GM18508 (cell line): ENCODE measurements around the gene RAD51B.

ENCODE experiments used
- ATAC-seq: cut with Tn5 transposase; IDR thresholded peaks from one replicate; pipeline ENCODE4 v1.9.1; 2021; ENCODE audit warnings: moderate number of reproducible peaks; ENCODE audit not compliant: insufficient read depth, unreplicated experiment

RAD51B gene

DNA sequence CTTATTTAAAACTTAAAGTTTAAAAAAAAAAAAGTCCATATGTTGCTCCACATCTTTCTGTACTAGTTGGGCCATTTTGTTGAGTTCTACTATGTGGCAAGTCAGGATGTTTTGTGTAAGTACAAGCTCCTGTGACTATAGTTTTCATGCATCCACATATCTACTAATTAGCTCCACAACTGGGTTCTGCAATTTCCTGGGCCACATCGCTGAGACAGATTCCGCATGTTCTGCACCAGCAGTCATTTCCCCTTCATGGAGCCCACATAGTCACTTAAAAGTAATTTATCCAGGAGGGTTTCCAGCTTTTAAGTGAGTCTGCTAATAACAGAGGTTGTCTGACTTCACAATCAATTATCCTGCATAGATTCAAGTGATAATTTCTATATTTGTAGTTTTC is 511.8 kb downstream of the RAD51B start:
- no peak for ATAC-seq

DNA sequence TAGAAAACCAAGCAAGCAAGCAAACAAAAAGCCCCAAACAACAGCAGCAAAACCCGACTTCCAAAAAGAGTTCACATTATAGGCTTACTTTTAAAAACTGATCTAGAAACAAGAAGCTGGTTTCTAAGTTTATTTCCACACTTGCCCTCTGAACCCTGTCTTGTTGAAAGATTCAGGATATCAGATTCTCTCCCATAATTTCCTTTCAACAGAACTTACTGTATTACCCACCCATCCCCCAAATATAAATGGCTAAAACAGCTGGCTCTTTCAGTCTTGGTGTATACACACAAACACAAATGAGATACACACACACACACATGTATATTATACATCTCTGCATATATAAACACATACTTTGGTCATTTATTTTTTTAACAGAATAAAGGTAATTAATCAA is 512.4 kb downstream of the RAD51B start:
- no peak for ATAC-seq

DNA sequence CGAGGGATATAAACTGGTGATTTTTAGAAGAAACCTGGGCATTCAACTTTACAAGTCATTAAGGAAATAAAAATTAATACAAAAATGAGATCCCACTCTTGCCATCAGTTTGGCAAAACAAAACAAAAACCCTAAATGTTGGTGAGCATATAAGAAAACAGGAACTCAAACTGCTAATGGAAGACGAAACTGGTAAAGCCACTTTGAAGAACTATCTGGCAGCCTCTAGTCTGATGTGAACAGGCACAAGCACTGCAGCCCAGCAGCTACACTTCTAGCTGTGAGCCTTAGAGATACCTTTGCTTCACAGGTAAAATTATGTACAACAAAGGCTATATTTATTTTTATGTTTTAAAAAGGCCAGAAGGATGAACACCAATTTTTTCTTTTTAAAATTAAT is 513.7 kb downstream of the RAD51B start:
- no peak for ATAC-seq

DNA sequence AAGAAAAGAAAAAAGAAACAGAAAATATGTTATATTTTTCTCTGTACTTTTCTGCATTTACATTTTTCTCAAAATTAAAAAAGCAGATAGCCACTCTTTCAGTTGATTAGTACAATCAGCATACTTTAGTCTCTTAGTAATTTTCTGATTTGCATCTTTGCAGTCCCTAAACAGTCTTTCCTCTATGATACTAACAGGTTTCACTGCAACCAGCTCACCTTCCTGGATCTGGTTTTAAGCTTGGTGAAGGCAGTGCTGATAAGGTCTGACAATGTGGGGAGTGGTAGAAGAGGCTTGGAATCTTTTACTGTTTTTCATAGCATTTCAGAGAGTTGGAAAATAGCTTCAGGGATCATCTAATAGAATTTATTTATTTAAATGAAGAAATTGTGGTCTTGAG is 515.7 kb downstream of the RAD51B start:
- no peak for ATAC-seq

DNA sequence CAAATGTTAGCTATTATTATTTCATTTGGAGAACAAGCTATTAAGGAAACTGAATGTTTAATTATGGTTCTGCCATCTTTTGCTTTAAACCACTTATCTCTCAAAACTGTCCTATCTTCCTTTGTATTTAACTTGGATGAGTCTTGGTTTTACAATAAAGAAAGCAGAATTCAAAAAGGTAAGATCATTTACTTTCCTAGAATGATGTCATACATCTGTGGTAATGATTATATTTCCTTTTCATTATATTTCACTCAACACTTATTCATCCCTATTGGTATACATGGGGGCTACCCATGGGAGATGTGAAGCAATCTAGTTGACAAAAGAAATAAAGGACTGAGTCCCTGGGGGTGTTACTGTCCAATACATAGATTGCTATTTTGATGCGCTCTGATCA is 516.6 kb downstream of the RAD51B start:
- ATAC-seq: no peak

DNA sequence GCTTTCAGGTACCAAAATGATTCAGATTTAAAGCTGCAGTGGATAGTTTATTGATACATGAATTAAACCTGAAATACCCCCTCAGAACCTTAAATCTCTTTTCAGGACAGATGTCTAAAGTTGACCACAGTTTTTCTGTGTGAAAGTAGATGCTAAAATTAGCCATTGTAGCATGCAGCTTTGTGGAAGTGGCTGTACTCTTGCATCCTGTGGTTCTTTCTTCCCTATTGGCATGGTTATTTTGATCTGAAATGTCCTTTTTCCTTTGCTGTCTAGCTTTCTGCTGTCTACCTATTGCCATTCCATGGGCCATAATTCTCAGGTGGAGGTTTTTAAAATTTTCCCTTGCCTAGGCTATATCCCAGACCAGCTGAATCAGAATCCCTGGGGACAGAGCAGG is 517.7 kb downstream of the RAD51B start:
- no peak for ATAC-seq

DNA sequence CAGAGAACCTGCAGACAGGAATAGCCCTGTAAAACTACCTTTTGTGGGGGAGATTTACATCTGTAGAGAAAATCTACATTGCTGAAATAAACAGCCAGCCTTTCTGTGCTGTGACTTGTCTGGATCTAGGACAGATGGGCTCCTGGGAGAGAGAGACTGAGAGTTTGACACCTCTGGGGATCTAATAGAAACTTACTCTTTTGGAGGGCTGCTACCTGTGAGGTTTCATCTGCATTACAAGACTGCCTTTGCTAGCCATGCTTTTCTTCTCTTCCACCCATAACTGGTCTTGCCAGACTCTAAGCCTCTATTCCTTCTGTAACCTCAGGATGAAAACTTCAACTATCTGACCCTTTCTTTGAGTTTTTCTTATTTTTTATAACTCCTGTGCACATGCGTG is 520.7 kb downstream of the RAD51B start:
- no peak for ATAC-seq

DNA sequence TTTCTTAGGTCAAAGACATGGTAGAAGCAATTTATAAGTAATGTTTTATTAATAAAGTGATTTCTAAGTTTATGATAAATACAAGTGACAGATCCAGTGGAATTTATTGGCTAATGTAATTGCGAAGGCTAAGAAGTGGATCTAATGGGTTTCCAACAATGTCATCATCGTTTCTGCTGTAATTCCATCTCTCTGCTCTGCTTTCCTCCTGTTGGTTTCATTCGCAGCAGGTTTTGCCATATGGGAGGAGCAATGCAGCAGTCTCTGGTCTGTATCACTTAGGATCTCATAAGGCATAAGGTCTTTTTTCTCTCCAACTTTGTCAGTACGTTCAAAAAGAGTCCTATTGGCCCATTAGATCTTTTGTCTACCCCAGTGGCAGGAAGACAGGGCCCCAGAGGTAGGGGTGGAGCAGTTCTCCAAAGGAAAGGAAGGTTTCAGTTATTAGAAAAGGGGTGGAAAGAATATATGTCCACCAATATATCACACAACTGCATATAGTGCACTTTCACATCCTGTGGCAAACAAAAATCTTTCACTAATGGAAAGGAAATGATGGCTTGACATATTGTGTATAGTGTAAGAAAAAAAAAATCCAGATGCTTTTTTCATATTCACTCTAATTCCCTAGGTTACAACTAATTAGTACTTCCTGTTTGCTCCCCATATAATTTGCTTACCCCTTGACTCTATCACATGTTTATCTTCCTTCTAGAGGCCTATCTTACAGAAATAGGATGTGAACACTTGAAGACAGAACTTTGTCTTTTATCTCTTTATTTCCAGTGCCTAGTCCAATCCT is 522.0 kb downstream of the RAD51B start:
- no peak for ATAC-seq

DNA sequence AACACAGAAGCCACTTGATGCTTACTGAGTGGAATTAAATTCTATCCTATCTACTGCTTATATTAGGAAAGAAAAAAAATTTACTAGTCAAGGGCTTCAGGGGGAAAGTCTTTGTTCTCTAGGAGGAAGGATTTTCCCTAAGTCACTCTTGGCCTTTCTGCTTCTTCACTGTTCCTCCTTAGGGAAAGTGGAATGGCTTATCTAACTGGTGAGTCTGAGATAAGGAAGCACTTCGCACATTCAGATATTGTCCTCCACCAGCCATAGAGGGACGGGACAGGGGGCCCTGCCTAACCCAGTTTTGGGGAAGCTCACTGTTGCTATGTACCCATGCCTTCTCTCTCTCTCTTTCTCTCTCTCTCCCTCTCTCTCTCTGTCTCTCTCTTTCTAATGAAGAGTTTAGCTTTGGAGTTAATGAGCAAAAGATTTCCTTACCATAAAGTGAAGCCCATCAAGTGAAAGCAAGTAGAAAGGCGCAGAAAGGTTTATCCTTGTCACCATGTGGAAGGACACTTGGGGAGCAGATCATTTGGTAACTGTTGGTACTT is 522.7 kb downstream of the RAD51B start:
- no peak for ATAC-seq

DNA sequence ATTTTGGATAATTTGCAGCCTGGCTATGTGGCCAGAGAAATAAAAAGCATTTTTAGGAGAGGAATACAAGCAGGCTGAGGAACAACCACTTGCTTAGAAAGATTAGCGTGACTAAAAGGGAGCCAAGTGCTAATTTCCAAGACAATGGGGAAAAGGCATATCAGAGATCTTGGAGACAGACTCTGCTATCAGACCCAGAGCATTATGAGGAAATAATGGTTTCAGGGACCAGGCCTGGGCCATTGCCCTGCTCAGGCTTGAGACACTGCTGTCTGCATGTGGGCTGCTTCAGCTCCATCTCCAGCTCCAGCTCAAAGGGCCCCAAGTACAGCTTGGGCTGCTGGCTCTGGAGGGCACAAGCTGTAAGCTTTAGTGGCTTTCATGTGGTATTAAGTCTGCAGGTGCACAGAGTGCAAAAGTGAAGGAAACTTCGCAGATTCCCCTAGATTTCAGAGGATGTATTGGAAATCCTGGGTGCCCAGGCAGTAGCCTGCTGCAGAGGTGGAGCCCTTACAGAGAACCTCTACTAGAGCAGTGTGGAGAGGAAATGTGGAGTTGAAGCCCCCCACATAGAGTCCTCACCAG is 524.0 kb downstream of the RAD51B start:
- no peak for ATAC-seq

DNA sequence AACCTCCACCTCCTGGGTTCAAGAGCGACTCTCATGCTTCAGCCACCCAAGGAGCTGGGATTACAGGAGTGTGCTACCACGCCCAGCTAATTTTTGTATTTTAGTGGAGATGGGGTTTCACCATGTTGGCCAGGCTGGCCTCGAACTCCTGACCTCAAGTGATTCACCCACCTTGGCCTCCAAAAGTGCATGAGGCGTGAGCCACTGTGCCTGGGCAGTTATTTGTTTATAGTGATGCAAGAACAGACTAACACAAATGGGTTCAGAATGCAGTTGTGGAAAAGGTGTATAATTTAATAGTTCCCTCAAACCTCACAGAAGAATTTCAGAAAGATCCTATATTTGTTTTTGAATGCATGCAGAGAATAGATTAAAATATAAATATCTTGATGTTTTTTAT is 526.2 kb downstream of the RAD51B start:
- ATAC-seq: no peak

DNA sequence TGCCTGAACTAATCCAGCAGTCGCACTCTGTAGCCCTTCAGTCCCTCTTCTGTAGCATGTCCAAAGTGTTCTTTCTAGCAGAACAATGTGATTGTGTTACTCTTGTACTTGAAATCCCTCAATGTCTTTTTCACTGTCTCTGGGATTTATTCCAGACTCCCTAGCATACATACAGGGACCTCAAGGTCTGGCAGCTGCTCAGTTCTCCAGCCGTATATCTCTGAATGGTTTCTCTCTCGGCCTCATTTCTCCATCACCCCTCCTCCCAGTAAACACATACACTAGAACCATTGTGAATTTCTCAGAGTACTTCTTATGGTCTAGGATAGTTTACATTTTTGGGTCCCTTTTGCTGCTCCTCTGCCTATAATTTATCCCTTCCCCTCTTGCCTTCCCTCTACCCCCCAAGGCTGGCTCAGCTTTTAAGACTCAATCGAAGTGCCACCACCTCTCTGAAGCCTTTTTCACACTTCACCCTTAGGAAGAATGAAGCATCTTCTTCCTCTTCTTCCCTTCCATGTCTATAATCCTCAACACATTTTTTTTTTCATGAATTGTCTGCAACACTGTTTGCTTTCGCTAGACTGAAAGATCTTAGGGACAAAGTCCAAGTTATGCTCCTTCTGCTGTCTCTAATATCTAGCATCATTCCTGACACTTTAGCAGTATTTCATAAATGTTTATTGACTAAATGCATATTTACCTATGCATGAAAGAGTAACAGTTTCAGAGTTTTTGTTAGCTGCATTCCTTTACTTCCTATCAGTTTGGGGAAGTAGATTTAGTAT is 527.2 kb downstream of the RAD51B start:
- ATAC-seq: no peak

DNA sequence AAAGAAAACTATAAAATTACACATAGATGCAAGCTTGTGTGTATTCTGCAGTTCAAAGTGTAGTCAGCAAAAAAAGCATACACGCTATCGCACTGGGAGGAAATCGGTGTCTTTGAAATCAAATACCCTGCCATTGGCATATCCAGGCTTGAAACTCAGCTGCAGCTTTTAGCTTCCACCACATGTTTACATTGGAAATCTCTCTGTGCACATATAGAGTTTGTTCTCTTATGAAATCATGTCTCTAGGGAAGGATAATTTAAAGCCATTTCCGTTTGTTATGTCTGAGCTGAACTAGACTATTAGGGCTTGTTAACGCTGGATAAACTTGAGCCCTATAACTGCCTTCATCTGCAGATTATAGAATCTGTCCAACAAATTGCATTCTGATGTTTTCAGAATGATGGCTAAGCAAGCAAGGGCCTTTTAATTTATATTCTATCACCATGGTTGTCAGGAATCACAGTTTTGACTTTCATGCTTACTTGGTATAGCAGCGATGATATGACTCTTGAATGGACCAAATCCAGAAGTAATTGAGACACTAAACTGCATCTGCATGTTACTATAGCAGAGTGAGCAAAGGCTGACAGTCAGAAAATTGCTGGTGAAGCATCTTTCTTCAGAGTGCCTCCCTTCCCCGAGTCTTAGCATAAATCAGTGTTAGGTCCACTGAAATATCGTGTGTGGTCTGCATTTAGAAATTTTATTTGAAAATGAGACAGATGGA is 530.5 kb downstream of the RAD51B start:
- no peak for ATAC-seq

DNA sequence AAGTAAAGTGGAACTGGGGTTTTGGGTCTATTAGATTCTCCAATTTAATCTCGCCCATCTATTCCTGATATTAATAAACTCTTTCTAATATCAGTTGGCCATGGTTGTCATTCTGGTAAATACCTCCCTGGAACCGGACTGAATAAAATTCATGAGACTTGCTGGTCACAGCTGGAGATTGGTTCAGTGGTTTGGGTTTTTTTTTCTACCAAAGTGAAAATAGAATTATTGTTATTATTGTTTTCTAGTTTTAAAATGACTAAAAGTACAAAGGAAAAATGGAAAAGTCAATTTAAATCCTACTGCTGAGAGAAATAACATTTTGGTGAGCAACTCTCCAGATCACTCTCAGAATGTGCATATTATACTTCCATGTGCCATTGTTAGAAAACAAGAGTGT is 535.8 kb downstream of the RAD51B start:
- no peak for ATAC-seq

DNA sequence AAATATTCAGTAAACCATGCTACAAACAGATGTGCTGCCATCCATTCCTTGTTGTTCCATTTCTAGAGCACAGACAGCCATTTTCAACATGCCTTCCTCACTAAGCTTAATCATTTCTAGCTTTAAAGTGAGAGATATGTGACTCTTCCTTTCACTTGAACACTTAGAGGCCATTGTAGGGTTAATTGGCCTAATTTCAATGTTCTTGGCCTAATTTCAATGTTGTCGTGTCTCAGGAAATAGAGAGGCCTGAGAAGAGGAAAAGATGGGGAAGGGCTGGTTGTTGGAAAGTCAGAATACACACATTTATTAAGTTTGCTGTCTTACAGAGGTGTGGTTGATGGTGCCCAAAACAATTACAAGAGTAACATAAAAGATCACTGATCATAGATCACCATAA is 538.2 kb downstream of the RAD51B start:
- ATAC-seq: no peak

DNA sequence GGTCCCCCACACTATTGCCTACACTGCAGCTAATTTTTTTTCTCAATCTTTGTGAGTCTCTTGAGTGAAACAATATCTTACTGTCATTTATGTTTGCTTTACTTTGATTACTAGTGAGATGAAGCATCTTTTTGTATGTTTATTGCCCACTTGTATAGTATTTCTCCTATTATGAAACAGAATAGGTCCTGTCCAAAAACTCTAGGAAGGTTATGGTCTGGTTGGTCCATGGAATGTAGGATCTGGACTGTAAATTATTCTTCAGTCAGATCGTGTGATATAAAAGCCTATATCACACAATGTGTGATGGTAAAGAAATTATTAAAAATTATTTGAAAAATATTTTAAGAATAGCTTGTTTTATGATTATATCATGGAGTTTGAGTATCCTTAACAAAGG is 538.9 kb downstream of the RAD51B start:
- ATAC-seq: no peak

DNA sequence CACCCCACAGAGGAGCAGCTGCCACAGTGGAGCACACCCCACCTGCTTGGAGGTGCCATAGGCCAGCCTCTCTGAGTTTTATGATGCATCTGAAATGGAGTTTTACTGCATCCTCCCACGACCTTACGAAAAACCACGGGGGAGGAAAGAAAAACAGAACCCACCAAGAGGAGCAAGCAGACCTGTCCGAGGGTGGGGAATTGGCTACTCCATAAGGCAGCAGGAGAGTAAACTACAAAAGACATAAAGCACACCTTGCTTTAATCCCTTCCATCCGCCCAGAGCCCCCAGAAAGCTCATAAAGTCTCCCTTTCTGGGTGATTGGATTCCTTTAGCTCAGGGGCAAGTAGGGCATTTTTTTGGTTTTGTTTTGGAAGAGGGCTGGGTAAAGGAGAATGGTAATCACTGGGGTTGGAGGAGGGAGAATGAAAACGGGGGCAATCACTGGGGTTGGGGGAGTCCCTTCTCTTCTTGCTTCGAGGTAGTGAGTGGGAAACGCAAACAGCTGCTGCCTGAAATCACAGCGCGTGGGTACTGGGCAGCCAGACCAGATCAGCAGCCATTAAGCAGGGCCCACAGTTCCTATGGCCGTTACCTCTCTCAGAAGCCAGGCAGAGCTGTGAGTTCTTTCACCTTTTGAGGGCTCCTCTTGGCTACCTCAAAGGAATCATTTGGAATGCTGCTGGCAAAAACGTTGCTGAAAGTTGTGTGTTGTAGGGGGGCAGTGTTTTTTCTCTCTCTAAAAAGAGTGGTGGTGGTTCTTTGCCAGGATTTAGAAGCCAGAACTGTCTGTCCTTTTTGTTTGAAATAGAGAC is 539.6 kb downstream of the RAD51B start:
- no peak for ATAC-seq

DNA sequence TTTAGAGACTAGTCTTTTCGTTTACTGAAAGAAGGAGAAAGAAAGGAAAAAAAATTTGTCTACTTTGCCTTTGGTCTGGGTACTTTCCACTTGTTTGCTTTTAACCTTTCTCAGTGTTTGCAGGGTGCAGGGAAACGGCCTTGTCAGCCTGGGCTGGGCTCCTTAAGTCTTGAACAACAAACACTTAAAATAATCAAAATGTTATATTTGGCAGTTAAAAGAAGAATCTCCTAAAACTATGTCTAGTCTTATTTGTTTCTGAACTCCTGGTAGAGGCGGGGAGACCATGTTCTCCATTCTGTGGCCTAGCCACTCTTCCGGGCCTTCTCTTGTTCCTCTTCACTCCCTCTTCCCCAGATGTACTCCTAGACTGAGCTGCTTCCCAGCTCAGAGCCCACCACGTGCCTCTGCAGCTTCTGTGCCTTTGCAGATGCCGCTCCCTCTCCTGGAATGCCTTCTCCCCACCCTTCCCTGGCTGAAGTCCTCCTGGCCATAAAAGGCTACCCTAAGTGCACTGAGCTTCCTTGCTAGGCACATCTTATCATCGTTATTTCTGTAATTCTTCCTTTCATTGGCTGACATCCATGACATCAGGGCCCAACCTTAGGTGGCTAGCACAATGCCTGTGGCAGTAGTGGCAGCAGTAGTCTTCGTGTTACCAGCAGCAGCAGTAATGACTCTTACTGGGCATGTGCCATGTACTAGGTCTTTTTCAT is 540.4 kb downstream of the RAD51B start:
- ATAC-seq: no peak

DNA sequence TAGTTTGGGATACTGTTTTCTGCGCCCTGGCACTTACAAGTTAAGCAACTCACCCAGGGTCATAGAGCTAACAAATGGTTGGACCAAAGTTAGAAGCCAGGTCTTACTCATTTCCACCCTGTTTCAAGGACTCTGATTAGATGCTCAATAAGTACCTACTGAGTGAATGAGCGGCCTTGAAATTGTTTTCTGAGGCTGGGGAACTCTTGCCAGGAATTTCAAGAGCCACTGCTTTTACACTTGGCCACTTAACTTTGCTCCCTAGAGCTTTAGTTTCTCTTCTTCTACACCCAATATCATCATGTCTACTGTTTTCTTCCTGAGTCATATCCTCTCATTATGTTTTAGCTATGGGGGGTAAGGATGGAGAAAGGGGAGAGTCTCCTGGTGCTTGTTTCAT is 541.7 kb downstream of the RAD51B start:
- ATAC-seq: no peak
